Tibial nerve (tissue), 3 donors: ENCODE data around the gene ZNF556.

Experiments
- POLR2A ChIP-seq, 2 donors: fragments of 450-650 bp; IDR thresholded peaks; one replicate each; pipeline ENCODE4 v1.6.1; 2017; ENCODE audit warnings: antibody characterized with exemption in 2 of 2, mild to moderate bottlenecking in 2 of 2, moderate library complexity in 2 of 2
- TF ChIP-seq, protein P1 (sequence below), 5 experiments: fragments of 200-600 bp in 3 of 5; fragments of 450-650 bp in 2 of 5; sonication (generic) in 3 of 5; IDR thresholded peaks; one replicate each; pipeline ENCODE4 v1.5.1; 2016 to 2019; ENCODE audit warnings: antibody characterized with exemption in 5 of 5, mild to moderate bottlenecking in 3 of 5, moderate library complexity in 2 of 5

DNA sequence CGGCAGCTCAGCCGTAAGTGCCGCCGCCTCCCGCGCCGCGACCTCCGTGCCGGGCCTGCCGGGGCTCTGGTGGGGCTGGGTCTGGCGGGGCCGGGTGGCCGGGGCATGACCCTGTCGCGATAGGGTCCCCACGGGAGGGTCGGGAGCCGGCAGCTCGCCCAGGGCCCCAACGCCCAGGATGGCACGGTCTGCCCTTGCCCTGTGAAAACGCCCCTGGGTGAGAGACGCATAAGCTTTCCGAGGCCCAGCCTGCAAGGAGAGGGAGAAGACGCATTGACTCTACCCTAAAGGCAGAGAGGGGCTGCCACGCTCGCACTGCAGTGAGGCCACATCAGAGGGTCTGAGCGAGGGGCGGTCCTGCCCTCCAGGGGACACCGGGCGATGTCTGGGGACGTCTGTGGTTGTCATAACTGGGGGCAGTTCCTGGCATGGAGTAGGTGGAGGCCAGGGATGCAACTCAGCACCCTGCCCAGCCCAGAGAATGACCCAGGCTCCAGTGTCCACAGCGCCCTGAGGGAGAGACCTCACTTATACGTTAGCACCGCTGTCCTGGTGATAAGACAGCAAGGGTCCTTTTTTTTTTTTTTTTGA, 46.9 kb upstream of the ZNF556 start:
- TF ChIP-seq, protein P1, sequence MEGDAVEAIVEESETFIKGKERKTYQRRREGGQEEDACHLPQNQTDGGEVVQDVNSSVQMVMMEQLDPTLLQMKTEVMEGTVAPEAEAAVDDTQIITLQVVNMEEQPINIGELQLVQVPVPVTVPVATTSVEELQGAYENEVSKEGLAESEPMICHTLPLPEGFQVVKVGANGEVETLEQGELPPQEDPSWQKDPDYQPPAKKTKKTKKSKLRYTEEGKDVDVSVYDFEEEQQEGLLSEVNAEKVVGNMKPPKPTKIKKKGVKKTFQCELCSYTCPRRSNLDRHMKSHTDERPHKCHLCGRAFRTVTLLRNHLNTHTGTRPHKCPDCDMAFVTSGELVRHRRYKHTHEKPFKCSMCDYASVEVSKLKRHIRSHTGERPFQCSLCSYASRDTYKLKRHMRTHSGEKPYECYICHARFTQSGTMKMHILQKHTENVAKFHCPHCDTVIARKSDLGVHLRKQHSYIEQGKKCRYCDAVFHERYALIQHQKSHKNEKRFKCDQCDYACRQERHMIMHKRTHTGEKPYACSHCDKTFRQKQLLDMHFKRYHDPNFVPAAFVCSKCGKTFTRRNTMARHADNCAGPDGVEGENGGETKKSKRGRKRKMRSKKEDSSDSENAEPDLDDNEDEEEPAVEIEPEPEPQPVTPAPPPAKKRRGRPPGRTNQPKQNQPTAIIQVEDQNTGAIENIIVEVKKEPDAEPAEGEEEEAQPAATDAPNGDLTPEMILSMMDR (IDR thresholded peaks at IDR 0.05) = no peak
- no peak for TF ChIP-seq POLR2A (IDR thresholded peaks at IDR 0.05)
